Skeletal muscle satellite cell (primary cell): Measurements from ENCODE around the gene ADGRF4.

Experiments used
- H3K27me3 ChIP-seq: 2 replicates; pipeline ENCODE4 v1.7.0; 2013; ENCODE audit warnings: low read length; ENCODE audit not compliant: control insufficient read depth, insufficient read depth
- H3K36me3 ChIP-seq: 2 replicates; pipeline ENCODE4 v1.7.0; 2013; ENCODE audit warnings: mild to moderate bottlenecking, control low read depth, low read length; ENCODE audit not compliant: insufficient read depth
- H3K4me1 ChIP-seq: 2 replicates; pipeline ENCODE4 v1.7.0; 2013; ENCODE audit warnings: low read length; ENCODE audit not compliant: control insufficient read depth, insufficient read depth
- H3K4me2 ChIP-seq: 2 replicates; pipeline ENCODE4 v1.7.0; 2013; ENCODE audit warnings: mild to moderate bottlenecking, low read length
- H3K4me3 ChIP-seq: 2 replicates; pipeline ENCODE4 v1.7.0; 2013; ENCODE audit warnings: low read length
- H3K9ac ChIP-seq: 2 replicates; pipeline ENCODE4 v1.7.0; 2013; ENCODE audit warnings: mild to moderate bottlenecking, low read depth, low read length, moderate library complexity
- H3K9me3 ChIP-seq: replicated peaks from 2 replicates; pipeline ENCODE4 v1.7.0; 2013; ENCODE audit warnings: mild to moderate bottlenecking, control low read depth, low read length

Gene ADGRF4

DNA sequence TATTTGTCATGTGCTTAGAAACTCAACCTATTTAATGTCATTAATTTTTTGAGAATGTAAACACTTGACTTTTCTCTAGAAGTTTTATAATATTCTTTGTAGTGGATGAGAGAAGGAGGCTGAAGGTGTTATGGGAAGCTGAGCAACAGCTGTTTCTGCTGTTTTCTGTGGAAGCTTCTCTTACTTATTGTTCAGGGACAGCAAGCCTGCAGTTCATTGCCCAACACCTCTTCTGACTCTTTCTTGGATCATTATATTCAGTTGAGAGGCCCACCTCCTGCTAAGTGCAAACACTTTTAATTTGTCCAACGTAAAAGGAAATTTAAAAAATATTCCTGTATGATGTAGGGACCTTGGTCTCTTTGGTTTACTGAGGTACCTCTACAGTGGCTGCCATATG, 12.0 kb upstream of the ADGRF4 start:
- Histone ChIP-seq H3K4me2 (no peak overlapping the region), H3K36me3 (no peaks in the 10 kb centered on the region), H3K4me3 (no peak overlapping the region), H3K4me1 (no peaks in the 10 kb centered on the region), H3K27me3 (peaks cover 3% of the 10 kb centered on the region), H3K9me3 (no peaks in the 10 kb centered on the region), H3K9ac (no peak overlapping the region)

DNA sequence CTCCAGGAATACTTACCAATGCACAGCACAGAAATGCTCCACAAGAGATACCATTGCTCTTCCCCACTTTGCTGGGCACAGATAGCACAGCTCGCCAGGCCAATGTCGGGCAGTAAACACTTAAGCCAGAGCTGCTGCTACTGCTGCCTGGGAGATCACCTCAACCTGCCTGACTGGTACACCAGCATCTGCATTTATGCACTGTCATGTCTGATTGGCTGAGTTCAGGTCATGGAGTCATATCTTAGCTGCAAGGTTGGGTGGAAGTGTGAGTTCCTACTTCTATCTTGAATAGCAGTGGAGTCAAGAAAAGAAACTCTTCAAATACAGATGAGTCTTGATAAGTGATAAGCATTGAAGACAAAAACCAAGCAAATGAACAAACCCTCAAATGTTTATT, 10.9 kb upstream of the ADGRF4 start:
- H3K4me3 ChIP-seq = no peak overlapping the region
- H3K27me3 ChIP-seq = peaks cover 3% of the 10 kb centered on the region
- no peak overlapping the region for H3K9ac ChIP-seq
- no peak overlapping the region for H3K4me2 ChIP-seq
- H3K4me1 ChIP-seq = no peaks in the 10 kb centered on the region
- H3K36me3 ChIP-seq = no peaks in the 10 kb centered on the region
- no peaks in the 10 kb centered on the region for H3K9me3 ChIP-seq

DNA sequence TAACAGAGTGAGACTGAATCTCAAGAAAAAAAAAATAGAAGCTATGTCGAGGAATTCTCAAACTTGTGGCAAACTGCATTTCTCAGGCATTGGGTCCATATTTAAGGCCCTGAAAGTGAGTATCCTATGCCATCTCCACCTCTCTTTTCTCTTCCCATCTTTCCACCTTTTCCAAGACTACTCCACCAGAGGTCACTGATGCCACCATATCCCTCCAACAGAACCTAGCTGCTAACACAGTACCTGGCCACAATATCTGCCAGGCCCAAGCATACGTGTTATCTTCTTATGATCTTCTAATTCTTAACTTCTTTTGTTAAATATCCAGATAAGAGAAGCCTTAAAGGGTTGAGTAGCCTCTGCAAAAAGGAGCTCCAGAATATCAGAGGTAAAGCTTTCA, 8.2 kb upstream of the ADGRF4 start:
- H3K9me3 ChIP-seq = no peaks in the 10 kb centered on the region
- H3K36me3 ChIP-seq = no peaks in the 10 kb centered on the region

DNA sequence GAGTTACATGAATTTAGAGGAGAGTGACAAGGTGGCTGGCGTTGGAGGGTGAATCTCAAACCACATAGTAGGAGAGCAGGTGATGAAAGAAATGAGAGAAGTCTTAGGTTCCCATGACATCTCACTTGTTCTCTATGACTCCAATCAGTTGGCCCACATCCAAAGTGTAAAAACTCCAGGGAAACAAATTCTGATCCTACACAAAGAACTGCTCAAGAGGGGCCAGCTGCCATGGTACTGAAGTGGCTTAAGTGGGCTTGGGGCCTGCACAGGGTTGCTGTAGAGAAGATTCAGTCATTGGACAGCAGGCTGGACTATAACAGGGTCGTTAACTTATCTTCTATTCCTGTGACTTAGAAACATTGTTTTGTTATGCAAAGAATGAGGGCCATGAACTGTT, 7.6 kb upstream of the ADGRF4 start:
- Histone ChIP-seq H3K4me3 (no peak overlapping the region), H3K27me3 (no peaks in the 10 kb centered on the region), H3K9ac (no peak overlapping the region), H3K4me1 (no peaks in the 10 kb centered on the region), H3K9me3 (no peaks in the 10 kb centered on the region), H3K4me2 (no peak overlapping the region), H3K36me3 (no peaks in the 10 kb centered on the region)

More for the DNA sequence above, 8.2 kb upstream of the ADGRF4 start:
- Histone ChIP-seq H3K27me3 (no peaks in the 10 kb centered on the region), H3K9ac (no peak overlapping the region), H3K4me3 (no peak overlapping the region), H3K4me1 (no peaks in the 10 kb centered on the region), H3K4me2 (no peak overlapping the region)

DNA sequence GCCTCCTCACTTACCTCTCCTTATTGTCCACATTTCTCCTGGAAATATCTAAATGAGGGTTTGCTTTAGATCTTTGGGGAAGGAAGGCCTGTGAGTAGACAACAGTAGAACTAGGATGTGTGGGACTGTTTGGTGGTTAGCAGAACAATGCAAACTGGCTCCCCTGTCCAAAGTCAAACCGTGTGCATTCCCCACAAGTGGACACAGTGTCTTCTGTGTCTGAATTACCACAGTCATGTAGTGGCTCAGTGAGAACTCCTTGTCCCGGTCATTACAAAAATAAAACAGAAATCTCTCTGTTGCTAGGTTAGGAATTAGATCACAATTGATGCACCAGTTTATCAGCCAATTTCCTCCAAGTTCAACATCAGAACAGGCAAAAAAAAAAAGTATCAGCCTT, 455 bp upstream of the ADGRF4 start:
- Histone ChIP-seq H3K9ac (no peak overlapping the region), H3K4me2 (no peak overlapping the region), H3K9me3 (no peaks in the 10 kb centered on the region), H3K4me3 (no peak overlapping the region), H3K27me3 (no peaks in the 10 kb centered on the region), H3K36me3 (no peaks in the 10 kb centered on the region), H3K4me1 (no peaks in the 10 kb centered on the region)

DNA sequence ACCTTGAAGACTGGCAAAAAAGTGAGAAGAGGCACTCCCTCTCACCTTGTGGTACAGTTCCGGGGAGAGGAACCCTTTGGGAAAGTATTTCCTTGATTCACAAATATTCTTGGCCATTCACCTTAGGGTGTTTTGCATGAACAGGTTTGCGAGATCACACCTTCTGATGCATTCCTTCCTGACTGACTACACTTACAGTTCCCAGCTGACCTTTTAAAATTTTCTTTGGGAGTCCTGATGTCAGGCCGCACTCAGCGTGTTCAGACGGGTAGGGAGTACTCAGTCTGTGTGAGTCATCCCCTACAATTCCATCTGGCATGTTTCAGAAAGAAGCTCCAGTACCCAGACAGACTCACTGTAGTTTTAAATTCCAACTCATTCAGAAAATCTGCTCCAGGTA, 1.7 kb downstream of the ADGRF4 start:
- no peaks in the 10 kb centered on the region for H3K27me3 ChIP-seq
- H3K9me3 ChIP-seq = no peaks in the 10 kb centered on the region
- H3K36me3 ChIP-seq = no peaks in the 10 kb centered on the region
- no peaks in the 10 kb centered on the region for H3K4me1 ChIP-seq
- no peak overlapping the region for H3K9ac ChIP-seq
- no peak overlapping the region for H3K4me3 ChIP-seq
- H3K4me2 ChIP-seq = no peak overlapping the region

DNA sequence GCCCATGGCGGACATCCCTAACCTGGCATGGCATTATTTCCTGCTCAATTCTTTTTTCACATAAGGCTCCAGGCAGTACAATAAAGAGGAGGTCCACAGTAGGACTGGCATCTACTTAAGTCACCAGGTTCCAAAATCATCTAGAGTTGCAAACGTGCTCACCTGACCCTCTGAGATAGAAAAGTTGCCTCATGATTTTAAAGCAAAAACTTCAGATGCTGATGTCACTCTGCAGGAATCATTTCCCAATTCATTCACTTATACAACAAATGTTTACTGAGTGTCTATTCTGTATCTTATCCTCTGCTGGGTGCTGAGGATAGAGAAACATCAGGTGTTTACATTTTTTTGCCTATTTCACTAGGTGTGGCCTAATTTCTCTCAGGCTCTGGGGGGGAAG, 2.2 kb downstream of the ADGRF4 start:
- H3K27me3 ChIP-seq = no peaks in the 10 kb centered on the region
- H3K4me2 ChIP-seq = no peak overlapping the region
- H3K9me3 ChIP-seq = no peaks in the 10 kb centered on the region
- no peaks in the 10 kb centered on the region for H3K36me3 ChIP-seq
- no peak overlapping the region for H3K4me3 ChIP-seq
- no peaks in the 10 kb centered on the region for H3K4me1 ChIP-seq
- H3K9ac ChIP-seq = no peak overlapping the region

DNA sequence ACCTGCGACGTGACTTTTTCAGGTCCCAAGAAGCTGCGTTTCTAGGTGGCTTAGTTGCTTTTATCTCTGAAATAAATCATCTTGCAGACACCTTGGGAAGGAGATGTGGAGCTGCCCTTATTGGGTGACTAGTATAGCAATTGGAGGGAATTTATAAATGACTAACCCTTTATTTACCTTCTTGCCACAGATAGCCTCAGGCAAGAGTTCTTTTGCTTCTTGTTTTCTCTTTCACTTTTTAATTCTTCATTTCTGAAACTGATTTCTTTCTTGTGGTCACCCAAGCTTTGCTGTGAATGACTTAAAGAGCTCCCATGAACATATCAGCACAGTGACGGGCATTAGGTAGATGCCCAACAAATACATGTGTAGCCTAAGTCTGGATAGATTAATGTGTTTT, 3.0 kb downstream of the ADGRF4 start:
- Histone ChIP-seq H3K9me3 (no peaks in the 10 kb centered on the region), H3K27me3 (no peaks in the 10 kb centered on the region), H3K9ac (no peak overlapping the region), H3K4me1 (no peaks in the 10 kb centered on the region), H3K36me3 (no peaks in the 10 kb centered on the region), H3K4me3 (no peak overlapping the region), H3K4me2 (no peak overlapping the region)

DNA sequence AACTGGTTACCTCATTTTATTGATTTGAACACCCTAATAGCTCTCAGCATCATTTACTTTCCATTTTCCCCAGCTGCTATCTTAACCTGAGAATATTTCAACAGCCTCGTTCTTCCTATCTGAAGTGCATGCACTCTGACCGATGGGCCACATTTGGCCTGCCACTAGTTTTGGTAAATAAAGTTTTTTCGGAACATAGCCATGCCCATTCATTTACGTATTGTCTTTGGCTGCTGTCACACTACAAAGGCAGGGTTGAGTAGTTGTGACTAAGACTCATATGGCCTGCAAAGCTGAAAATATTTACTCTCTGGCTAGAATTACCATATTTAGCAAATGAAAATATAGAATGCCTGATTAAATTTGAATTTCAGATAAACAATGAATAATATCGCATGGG, 10.8 kb downstream of the ADGRF4 start:
- Histone ChIP-seq H3K27me3 (peaks cover 16% of the 10 kb centered on the region), H3K4me2 (no peak overlapping the region), H3K36me3 (no peaks in the 10 kb centered on the region), H3K9me3 (no peaks in the 10 kb centered on the region), H3K4me3 (no peak overlapping the region), H3K4me1 (no peaks in the 10 kb centered on the region), H3K9ac (no peak overlapping the region)

DNA sequence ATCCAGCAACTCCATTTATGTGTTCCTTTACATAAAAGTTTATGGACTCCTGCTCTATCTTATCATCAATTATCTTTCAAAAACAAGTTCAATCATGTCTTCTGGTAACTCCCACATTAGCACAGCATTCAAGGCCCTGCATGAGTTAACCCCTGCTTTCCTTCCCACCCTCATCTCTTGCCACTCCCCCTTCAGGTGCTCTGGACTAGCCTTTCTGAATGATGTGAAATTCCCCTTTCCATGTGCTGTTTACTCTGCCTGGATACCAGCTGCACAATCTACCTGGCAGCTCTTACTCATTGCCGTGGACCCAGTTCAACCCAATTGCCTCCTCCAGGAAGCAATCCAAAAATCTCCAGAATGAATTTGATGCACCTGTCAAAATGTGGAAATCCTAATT, 11.9 kb downstream of the ADGRF4 start:
- H3K27me3 ChIP-seq = peaks cover 19% of the 10 kb centered on the region
- H3K9ac ChIP-seq = no peak overlapping the region
- no peaks in the 10 kb centered on the region for H3K9me3 ChIP-seq
- no peak overlapping the region for H3K4me2 ChIP-seq
- H3K36me3 ChIP-seq = no peaks in the 10 kb centered on the region
- H3K4me1 ChIP-seq = no peaks in the 10 kb centered on the region
- no peak overlapping the region for H3K4me3 ChIP-seq

DNA sequence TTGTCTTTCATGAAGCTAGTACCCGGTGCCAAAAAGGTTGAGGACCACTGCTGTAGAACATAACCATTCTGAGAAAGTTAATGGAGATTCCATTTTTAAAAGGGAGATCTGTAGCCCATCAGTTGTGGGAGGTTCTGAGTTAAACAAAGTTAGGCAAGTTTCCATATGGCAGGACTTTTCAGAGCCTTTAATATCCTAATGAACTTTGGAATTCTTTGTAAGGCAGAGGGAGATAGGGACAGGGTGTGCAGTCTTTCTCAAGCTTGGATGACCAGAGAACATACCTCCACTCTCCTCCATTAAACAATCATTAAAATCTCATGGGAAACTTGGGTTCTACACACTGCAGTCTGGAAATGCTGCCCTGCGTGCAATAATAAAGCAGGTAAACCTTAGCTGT, 14.8 kb downstream of the ADGRF4 start:
- Histone ChIP-seq H3K4me2 (no peak overlapping the region), H3K9ac (no peak overlapping the region), H3K4me1 (no peaks in the 10 kb centered on the region), H3K9me3 (no peaks in the 10 kb centered on the region), H3K27me3 (peaks cover 8% of the 10 kb centered on the region), H3K4me3 (no peak overlapping the region), H3K36me3 (no peaks in the 10 kb centered on the region)

DNA sequence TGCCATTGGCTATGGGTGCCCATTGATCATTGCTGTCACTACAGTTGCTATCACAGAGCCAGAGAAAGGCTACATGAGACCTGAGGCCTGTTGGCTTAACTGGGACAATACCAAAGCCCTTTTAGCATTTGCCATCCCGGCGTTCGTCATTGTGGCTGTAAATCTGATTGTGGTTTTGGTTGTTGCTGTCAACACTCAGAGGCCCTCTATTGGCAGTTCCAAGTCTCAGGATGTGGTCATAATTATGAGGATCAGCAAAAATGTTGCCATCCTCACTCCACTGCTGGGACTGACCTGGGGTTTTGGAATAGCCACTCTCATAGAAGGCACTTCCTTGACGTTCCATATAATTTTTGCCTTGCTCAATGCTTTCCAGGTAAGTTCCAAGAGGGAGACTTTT, 16.4 kb downstream of the ADGRF4 start:
- no peak overlapping the region for H3K4me3 ChIP-seq
- peaks cover 13% of the 10 kb centered on the region for H3K27me3 ChIP-seq

More for the DNA sequence above, 16.4 kb downstream of the ADGRF4 start:
- no peak overlapping the region for H3K9ac ChIP-seq
- no peaks in the 10 kb centered on the region for H3K36me3 ChIP-seq
- no peaks in the 10 kb centered on the region for H3K4me1 ChIP-seq
- no peak overlapping the region for H3K4me2 ChIP-seq
- H3K9me3 ChIP-seq = no peaks in the 10 kb centered on the region
